GM18505 (cell line): Measurements from ENCODE around the gene HRK.
"Not testable (repeated sequence)": the region's sequence is repeated elsewhere in the genome, so short reads cannot be mapped to it uniquely, and the experiment has no call there.

Experiments used
- ATAC-seq: cut with Tn5 transposase; IDR thresholded peaks from one replicate; pipeline ENCODE4 v1.9.1; 2021; ENCODE audit not compliant: unreplicated experiment
- POLR2A ChIP-seq: IDR thresholded peaks from 4 replicates; pipeline ENCODE4 v1.6.1; 2011; ENCODE audit warnings: borderline replicate concordance; ENCODE audit not compliant: insufficient read depth, insufficient read length; ENCODE audit errors: extremely low read depth

Gene HRK

DNA sequence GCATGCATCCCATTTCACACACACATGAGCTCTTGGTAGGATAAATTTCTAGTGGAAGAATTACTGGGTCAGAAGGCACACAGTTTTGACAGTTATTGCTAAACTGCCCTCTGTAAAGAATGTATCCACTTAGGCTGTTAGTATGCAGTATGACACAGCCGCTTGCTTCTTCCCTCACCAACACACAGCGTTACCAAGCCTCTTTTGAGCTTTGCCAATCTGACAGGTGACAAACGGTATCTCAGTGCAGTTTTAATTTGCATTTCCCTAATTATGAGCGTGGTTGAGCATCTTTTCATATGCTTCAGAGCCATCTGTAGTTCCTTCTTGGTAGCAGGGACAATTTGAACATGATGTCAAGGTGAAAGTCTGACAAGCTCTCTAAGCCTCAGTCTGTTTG, 42.9 kb downstream of the HRK start:
- no peak for TF ChIP-seq POLR2A
- no peak for ATAC-seq

DNA sequence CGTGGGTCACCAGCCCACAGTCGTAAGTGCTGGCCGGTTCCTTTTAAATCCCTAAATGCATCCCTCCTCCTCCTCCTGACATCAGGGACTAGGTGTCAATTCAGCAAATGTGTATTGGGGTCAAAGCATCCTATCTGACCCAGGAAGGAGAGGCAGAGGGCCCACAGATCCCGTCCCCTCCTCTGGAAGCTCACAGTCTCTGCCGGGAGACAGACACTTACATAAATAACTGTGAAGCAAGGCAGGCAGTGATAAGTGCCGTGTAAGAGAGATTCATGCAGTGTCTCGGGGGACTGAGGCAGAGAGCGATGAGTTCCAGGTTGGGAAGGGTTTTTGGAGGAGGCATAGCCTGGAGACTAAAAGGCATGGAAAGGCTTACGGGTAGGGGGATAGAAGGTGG, 44.1 kb downstream of the HRK start:
- no peak for TF ChIP-seq POLR2A
- ATAC-seq, result no peak

DNA sequence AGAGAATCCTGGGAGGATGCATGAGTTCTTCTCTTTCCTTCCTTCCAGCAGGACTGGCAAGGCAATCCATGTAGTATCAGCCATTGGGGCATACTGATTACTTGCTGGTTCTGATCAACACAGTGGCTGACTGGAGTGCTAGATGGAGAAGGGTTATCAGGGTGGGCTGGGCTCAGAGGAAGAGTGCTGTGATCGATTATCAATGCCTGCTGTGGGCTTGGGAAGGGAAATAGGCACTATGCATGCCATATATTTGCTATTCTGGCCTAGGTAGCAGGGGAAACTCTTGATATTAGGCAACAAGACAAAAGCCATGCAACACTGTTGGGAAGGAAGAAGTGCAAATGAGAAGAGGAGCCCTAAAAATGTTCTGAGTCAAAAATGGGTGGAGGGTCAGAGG, 45.8 kb downstream of the HRK start:
- no peak for ATAC-seq
- TF ChIP-seq POLR2A, result no peak

DNA sequence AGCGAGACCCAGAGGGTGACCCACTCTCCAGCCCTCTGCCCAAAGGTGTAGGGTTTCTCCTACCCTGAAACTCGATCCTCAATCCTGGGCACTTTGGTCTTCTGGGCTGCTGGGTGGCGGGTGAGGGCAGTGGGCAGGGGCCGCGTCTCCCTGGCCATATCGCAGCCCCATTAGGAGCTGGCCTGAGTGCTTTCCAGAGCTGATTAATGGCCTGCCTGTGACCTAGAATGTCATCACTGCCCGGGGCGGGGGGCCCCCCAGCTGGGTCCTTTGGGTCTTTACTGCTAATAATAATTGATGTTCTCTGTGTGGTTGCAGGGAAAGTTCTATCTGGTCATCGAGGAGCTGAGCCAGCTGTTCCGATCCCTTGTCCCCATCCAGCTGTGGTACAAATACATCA, 47.8 kb downstream of the HRK start:
- no peak for ATAC-seq
- no peak for TF ChIP-seq POLR2A

DNA sequence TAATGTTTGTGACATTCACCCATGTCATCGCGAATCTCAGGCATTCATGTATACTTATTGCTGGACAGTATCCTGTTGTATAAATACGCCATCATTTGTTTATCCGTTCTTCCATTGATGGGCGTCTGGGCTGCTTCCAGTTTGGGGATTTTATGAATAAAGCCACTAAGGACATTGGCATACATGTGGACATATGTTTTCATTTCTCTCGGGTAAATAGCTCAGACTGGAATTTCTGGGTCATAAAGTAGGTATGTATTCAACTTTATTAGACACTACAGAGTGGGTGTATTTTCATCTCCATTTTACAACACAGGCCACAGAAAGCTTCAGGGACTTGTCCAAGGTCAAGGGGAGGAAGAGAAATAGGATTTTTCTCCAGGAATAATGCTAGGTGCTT, 48.9 kb downstream of the HRK start:
- ATAC-seq, result no peak
- TF ChIP-seq POLR2A, result no peak

DNA sequence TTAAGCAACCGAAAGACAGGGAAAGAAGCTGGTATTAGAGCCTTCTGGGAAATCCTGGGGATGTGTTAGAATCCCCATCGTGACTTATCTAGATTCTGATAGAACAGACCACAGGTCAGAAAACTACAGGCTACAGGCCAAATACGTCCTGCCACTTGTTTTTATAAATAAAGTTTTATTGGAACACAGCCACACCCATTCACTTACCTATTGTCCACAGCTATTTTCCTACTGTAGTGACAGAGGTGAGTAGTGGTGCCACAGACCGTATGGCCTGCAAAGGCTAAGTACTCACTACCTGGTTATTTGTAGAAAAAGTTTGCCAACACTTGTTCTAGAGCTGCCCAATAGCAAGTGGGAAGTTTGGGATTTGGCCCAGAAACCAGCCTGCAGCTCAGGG, 53.8 kb downstream of the HRK start:
- no peak for TF ChIP-seq POLR2A
- no peak for ATAC-seq

DNA sequence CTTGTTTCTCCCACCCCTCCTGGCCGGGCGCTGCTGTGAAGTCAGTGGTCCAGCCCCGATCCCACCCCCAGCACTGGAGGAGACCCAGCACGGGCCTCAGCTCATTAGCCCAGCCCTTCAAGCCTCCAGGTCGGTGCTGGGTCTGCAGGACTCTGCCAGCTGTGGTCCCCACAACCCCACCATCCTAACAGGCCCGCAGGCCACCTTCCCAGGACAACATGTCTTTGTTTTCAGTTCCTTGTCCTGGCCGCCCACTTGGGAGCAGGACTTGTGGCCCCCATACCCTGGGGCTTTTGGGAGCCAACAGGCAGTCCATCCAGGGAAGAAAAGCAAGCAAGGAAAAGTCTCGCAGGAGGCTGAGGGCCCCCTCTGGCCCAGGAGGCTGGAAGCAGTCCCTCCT, 60.0 kb downstream of the HRK start:
- no peak for TF ChIP-seq POLR2A
- no peak for ATAC-seq

DNA sequence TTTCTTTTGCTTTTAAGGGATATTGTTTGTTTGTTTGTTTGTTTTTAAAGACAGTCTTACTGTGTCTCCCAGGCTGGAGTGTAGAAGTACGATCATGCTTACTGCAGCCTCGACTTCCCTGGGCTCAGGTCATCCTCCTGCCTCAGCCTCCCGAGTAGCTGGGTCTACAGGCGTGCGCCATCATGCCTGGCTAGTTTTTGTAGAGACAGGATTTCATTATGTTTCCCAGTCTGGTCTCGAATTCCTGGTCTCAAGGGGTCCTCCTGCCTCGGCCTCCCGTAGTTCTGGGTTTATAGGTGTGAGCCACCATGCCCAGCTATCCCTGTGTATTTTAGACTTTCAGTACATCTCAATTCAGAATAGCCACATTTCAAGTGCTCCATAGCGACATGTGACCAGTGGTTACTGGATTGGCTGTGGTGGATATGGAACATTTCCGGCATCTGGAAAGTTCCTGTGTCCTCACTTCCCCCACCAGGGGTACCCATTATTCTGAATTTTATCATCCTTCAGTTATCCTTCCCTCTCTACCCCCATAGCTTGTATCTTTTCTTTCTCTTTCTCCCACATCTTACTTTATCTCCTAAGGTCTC, 61.1 kb downstream of the HRK start:
- ATAC-seq, result no peak

DNA sequence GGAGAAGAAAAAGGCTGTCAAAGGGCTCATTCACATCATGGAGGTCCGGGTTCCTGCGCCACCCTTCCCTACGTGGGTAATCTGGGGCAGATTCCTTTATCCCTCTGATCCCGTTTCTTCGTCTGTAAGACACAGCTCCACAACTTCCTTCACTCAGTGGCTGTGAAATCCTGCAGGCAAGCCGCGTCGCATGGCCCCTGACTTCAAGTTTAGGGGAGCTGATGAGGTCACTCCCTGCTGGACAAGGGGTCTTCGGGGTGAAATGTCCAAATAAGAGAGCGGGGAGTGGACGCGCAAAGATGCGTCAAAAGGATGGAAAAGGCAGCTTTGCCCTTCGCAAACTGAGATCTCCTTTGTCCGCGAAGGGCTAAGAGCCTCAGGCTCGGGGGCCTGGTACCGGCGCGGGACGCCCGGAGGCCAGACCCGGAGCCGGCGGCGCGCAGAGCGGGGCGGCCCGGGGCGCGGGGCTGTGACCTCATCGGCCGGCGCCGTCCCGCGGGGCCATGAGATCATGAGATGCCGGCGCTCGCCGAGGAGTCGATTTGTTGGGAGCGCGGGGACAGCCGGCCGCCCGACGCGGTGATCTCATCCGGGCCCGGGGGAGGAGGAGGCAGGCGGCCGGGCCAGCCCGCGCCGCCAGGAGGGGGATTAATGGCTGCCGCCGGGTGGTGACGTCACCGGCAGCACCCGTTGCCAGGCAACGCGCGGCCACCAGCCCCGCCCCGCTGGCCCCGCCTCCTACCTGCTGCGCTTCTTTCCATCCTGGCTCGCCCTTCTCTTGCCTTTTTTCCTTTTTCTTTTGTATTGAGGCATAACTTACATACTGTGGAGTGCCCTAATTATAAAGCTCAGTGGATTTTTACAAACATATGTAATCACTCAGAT, 62.1 kb downstream of the HRK start:
- TF ChIP-seq POLR2A, result peak; percentile 82
- ATAC-seq, result peak; percentile 81

More for the DNA sequence above, 61.1 kb downstream of the HRK start:
- TF ChIP-seq POLR2A, result no peak

DNA sequence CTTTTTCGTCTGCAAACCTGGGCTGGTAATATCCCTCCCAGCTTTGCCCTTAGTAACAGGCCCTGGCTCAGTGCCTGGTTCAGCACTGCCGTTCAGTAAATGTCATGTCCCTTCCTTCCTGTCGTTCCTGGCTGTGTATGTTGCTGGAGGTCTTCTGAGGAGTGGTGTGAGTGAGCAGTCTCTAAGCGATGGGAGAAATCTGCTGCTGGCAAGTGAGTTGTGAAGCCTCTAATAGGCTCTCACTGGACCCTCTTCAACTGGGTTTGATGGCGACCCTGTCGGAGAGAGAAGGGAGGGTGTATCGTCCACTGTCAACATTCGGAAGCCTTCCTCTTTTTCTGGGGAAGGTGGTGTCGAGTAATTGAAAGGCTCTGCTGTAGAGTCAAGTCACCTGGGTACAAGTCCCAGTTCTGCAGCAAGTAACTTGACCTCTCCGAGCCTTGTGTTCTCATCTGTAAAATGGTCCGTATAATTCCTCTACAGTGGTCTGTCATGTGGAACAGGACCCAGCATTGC, 62.8 kb downstream of the HRK start:
- no peak for TF ChIP-seq POLR2A

DNA sequence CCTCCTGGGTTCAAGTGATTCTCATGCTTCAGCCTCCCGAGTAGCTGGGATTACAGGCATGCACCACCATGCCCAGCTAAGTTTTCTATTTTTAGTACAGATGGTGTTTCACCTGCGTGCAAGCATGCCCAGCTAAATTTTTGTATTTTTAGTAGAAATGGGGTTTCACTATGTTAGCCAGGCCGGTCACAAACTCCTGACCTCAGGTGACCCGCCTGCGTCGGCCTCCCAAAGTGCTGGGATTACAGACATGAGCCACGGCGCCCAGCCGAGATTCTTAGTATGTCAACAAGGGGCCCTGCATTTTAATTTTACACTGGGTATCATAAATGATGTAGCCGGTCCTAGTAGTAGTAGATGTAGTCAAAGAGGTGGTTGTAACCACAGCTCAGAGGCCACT, 66.5 kb downstream of the HRK start:
- ATAC-seq, result not testable (repeated sequence)

More for the DNA sequence above, 62.8 kb downstream of the HRK start:
- no peak for ATAC-seq

DNA sequence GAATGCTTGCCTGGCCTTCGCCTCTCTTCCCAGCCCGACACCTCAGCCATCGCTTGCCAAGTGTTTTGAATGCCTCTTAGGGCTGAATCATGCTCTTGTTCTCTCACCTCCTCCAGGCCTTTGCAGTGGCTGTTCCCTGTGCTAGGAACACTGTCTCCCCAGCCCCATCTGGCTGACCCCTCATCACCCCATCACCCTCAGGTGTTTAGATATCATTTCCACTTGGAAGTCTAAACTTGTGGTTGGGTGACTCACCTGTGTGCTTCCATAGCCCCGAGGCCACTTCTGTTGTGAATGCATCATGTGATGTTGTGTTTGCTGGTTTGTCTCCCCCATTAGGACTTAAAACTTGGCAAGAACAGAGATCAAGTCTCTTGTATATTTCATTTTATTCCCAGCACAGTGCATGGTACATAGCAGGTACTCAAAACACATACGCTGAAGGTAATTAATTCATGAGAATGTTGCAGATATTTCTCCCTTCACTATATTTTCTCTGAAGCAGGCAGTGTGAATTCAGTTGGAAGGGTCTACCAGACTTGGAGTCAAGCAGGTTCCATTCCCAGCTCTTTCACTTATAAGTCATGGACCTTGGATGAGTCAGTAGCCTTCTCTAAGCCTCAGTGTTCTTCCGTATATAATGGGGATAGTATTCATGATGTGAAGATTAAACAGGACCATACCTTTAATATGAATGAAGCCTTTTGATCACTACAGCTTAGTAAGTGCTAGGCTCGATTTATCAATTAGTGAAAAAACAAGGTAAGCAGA, 67.8 kb downstream of the HRK start:
- no peak for TF ChIP-seq POLR2A
- ATAC-seq, result no peak

DNA sequence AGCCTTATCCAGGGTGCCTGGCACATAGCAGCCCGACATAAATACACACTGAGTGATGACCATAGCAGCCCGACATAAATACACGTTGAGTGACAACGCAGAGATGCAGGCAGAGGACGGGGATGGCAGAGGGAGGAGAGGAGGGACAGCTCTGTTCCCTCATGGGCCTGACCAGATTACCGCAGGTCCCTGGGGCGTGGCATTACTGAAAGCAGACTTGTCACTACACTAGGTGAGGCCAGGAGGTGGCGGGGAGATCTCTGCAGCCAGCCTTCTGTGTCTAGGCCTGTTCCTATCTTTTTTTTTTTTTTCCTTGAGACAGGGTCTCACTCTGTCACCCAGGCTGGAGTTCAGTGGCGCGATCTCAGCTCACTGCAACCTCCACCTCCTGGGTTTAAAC, 69.0 kb downstream of the HRK start:
- ATAC-seq, result no peak
- TF ChIP-seq POLR2A, result no peak
